CD4-positive, alpha-beta T cell treated with Interleukin-10 for 1 hour (primary cell): ENCODE measurements around the gene CRX.
"Not testable (repeated sequence)": the region's sequence is repeated elsewhere in the genome, so short reads cannot be mapped to it uniquely, and the experiment has no call there.

Experiments used
- DNase-seq: peaks from one replicate; pipeline ENCODE4 v3.0.0-alpha.2; 2020

Gene CRX

DNA sequence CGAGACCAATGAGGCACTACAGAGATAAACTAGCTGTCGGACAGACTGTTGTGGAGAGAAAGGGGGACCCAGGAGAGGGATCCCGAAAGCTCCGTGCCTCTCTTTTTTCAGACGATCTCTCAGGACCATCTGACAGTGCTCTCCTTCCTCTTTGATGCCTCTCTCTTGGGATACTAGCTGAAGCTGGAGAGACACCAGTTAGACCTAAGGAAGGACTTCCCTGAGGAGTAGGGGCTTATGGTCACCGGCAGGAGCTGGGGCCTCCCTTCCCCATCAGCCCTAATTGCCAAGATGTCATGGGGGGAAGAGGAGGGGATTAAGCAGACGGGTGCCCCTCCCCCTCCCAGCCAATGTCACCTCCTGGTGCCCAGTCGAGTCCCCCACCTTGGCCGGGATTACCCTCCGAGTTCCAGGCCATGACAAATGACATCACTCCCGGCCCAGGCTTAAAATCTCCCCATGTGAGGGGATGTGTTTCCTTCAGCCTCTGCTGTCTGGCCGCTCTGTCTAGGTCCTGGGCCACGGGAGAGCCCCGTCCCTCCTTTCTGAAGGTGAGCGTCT, at the start of gene CRX:
CRX (plus strand) TSS at position 478 of the 561 bp plus-strand sequence. CDS start 12,507 bp downstream, outside the sequence.
- DNase-seq, result no peak

DNA sequence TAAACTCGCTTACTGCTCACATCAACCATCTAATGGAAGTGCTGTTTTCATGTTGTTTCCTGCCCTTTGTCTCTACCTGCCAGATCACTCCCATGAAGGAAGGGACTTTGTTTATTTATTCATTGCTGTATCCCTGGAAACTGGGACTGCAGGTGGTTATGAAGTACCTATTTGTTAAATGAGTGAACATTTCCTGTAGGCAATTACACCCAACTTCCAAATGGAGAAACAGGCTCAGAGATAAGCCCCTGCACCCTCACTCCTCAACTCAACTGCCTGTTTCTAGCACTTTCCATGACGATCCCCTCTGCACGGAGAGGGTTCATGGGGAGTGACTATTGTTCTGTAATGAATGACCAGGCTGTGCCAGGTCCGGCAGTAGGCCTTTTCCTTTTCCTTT, 45.2 kb upstream of the CRX start:
- DNase-seq, result no peak

DNA sequence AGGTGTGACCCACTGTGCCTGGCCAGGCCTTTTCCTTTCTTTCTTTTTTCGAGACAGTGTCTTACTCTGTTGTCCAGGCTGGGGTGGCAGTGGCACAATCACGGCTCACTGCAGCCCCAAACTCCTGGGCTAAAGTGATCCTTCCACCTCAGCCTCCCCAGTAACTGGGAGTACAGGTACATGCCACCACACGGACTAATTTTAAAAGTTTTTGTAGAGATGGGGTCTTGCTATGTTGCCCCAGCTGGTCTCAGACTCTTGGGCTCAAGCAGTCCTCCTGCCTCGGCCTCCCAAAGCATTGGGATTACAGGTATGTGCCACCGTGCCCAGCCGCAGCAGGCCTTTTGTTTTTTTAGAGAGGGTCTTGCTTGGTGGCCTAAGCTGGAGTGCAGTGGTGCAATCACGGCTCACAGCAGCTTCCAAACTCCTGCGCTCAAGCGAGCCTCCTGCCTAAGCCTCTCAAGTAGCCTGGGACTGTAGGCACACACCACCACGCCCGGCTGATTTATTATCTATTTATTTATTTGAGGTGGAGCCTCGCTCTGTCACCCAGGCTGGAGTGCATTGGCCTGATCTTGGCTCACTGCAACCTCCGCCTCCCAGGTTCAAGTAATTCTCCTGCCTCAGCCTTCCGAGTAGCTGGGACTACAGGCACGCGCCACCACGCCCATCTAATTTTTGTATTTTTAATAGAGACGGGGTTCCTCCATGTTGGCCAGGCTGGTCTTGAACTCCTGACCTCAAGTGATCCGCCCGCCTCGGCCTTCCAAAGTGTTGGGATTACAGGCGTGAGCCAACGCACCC, 44.3 kb upstream of the CRX start:
- not testable (repeated sequence) for DNase-seq

DNA sequence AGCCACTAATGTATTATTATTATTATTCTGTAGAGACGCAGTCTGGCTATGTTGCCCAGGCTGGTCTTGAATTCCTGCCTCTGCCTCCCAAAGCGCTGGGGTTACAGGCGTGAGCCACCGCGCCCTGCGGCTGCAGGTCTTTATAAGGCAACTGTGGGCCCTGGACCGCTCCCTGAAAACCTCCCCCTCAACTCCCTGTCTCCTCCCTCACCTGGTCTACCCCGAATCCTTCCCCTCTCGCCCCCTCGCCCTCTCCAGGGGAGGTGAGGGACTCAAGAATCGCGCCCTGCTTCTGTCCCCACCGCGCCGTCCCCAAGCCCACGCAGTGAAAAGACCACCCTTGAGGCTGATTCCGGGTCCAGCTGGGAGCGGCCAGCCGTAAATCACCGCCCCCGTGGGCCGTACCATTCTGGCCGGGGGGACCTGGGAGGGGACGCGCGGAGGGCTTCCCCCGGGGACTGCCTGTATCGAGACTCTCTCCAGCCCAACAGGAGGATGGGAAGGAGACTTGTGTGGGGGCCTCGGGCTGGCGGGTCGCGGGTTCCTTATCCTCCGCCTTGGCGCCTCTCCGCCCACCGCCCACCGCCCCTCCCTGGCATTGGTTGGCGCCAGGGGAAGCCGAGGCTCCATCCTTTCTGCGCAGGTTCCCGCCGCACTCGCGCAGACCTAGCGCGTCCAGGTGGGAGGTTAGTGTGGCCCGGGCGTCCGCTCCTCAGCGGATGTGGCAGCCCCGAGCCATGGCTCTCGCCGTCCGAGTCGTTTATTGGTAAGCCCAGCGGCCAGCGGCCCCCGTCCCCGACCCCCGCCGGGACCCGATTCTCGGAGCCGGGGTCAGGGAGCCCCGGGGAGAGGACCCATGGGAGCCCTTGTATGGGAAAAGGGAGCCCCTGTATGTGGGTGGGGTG, 43.4 kb upstream of the CRX start, which contains the start of gene SELENOW:
SELENOW (plus strand) TSS at position 655 of the 905 bp plus-strand sequence; CDS start at position 738, 83 bp downstream.
- DNase-seq, result peak; percentile 85

DNA sequence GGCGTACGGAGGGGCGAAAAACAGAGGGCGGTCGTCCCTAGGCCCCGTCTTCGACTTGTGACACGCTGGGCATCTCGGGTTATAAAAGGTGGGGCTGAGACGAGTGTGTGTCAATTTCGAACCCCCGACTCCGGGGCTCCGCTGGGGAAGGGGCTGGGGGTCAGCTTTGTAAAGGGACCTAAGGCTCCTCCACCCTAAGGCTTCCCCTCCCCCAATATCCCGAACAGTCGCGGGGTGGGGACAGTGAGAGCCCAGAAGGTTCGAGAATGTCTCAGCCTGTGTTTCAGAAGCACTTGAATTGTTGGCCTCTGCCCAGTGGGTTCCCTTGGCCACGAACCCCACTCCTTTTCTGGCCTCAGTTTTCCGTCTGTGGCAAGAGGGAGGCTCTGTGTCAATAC, 42.8 kb upstream of the CRX start:
- peak; percentile 15 for DNase-seq

DNA sequence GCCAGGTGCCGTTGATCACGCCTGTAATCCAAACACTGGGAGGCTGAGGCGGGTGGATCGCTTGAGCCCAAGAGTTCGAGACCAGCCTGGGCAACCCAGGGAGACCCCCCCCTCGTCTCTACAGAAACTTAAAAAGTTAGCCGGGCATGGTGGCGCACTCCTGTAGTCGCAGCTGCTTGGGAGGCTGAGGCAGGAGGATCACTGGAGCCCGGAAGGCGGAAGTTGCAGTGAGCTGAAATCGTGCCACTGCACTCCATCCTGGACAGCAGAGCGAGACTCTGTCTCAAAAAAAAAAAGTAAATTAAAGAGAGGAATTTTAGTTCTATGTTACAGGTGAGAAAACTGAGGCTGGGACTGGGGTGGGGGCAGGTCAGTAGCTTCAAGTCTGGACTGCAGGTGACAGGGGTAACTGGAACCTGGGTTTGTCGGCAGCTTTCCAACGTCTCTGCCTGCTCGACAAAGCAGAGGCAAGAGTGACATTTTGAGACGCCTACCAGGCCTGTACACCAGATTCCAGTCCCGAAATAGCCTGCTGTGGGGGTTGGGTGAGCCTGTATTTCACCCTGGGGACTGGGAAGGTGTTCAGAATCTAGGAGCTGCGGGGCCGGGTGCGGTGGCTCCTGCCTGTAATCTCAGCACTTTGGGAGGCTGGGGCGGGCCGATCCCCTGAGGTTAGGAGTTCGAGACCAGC, 42.1 kb upstream of the CRX start:
- DNase-seq, result no peak

DNA sequence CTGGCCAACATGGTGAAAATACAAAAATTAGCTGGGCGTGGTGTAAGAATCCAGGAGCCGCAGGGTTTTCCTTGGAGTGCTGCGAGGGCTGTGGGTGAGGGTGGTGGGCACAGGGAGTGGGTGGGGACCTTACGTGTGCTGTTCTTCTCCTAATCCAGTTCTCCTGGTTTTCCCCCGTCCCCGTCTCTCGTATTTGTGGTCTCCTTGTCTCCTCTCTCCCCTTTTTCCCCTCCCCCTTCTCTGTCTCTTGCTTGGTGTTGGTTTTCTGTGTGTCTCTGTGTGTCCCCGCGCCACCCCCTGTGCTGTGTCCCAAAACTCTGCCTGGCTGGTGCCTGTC, 41.6 kb upstream of the CRX start:
- DNase-seq, result no peak

DNA sequence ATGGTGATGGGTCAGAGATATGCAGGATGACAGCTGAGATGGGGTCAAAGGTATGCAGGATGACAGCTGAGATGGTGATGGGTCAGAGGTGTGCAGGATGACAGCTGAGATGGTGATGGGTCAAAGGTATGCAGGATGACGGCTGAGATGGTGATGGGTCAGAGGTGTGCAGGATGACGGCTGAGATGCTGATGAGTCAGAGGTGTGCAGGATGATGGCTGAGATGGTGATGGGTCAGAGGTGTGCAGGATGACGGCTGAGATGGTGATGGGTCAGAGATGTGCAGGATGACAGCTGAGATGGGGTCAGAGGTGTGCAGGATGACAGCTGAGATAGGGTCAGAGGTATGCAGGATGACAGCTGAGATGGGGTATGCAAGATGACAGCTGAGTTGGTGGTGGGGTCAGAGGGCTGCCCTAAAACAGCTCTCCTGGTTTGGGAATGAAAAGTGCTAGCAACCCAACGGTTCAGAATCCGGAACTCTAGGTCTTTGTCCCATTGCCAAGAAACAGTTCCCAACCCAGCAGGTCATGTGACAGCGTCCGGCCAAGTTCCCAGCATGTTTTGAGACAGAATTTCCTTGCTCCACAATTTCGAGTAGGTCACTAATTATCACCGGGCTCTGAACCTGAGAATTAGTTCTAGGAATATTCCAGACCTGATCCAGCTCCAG, 40.0 kb upstream of the CRX start:
- DNase-seq, result no peak

DNA sequence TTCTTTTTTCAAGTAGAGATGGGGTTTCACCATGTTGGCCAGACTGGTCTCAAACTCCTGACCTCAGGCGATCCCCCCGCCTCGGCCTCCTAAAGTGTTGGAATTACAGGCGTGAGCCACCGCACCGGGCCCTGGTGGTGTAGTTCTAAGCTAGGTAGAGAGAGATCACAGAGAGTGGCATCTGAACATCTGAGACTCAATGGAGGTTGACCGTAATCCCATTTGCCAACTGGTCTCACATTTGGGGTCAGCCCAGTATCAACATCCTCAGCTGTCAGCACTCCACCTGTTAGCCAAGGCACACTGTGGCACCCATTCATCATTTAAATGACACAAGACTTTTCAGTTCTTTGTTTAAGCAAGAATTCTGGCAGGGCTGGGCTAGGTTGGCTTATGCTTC, 35.2 kb upstream of the CRX start:
- no peak for DNase-seq

DNA sequence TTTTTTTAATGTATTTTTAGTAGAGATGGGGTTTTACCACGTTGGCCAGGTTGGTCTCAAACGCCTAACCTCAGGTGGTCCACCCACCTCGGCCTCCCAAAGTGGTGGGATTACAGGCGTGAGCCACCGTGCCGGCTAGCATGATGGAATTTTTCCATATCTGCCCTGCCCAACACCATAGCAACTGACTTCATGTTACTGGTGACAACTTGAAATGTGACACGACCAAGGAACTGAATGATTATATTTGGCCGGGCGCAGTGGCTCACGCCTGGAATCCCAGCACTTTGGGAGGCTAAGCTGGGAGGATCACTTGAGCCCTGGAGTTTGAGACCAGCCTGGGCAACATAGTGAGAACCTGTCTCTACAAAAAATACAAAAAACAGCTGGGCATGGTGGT, 34.4 kb upstream of the CRX start:
- not testable (repeated sequence) for DNase-seq

DNA sequence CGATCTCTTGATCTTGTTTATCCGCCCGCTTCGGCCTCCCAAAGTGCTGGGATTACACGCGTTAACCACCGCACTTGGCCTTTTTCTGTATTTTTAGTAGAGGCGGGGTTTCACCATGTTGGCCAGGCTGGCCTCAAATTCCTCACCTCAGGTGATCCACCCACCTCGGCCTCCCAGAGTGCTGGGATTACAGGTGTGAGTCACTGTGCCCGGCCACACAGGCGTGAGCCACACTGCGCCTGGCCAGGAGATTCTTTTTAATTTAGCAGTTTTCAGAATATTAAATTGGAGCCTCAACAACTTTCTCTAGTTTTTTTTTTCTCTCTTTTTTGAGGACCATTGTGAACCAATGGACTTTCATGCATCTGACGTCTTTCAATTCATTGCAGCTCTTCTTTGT, 31.9 kb upstream of the CRX start:
- DNase-seq, result not testable (repeated sequence)

DNA sequence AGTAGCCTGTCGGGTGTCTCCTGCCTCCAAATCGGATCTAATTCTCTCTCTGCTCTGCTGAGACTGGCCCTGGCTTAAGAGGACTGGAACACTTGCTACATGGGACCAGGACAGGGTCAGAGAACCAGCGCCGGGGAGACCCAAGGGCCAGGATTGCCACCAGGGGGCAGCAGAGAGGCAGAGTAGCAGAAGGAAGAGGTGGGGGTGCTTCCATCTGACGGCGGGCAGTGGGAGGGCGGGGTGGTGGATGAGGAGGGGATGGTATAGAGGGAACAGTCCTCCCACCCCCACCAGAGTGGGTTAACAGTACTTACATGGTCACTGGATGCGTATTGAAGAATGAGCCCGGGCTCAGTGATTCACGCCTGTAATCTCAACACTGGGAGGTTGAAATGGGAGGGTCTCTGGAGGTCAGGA, 31.3 kb upstream of the CRX start:
- DNase-seq, result peak; percentile 79

DNA sequence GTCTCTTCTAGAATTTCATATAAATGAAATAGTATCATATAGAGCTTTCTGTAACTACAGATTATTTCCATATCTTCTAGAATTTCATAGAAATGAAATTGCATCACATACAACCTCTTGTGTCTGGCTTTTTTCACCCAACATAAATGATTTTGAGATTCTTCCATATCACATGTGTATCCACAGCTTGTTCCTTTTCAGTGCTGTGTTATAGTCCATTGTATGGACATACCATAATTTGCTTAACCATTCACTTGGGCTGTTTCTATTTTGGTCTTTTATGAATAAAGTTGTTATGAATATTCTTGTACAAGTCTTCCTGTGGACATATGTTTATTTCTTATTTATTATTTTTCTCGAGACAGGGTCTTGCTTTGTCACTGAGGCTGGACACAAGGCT, 29.1 kb upstream of the CRX start:
- no peak for DNase-seq

DNA sequence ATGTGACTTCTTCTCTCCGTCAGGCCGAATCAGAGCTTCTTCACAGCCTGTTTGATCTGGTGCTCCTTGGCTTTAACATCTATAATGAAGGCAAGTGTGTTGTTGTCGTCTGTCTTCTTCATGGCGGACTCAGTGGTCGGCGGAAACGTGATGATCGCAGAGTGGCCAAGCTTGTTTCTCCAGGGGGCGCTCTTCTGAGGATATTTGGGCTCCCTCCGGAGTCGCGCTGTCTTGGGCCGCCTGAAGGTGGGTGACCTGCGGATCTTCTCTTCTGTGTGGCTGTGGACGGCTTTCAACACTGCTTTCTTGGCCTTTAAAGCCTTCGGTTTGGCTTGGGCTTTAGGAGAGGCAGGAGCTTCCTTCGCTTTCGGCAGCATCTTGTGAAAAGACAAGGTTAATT, 27.2 kb upstream of the CRX start:
- no peak for DNase-seq

DNA sequence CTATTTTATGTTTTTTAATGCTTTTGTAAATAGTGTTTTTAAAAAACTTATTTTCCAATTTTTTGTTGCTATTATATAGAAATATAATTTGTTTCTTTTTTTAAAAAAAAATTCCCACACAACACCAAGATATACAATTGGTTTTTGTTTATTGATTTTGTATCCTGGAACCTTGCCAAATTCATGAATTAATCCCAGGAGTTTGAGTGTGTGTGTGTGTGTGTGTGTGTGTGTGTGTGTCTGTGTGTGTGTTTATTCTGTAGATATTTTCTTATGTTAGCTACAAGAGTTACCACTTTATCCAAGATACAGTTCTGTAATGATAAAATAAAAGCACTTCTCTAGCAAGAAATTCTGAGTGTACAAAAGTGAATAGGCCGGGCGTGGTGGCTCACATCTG, 25.0 kb upstream of the CRX start:
- no peak for DNase-seq

DNA sequence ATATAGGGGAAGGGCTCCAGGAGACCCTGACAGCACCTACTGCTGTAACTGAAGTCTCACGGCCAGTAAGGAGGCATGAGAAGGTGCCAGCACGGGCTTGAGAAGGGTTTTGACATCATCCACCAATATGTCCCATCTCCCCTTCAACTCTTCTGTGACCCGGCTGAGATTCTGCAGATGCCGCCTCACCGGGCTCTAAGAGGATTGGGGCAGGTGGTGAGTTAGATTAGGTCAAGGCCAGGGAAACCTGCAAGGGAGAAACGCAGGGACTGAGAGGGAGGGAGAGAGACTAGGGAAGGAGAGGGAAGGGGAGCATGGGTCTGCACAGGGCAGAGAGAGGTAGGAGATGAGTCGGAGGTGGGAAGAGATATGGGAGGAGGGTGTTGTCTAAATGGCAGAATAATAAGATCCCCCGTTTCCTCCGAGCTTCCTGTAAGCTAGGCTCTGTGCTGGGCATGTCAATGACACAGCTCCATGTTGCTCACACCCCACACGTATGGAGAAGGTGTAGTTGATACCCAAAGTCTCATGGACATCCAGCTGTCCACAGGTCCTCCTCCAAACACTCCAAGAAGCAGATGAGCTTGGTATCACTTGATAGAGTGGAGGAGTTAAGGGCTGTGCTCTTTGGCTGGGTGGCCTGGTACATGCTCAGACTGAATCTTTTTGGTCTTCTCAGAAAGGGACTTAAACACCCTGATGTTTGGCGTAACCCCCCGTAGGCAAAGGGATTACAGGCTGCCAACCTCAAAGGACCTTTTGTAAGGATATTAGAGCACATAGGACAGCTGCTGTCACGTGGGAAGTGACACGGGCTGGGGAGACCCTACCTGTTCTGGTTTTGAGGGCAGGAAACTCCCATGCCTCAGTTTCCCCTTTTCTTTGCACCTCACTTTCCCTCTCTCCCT, 23.5 kb upstream of the CRX start:
- no peak for DNase-seq

DNA sequence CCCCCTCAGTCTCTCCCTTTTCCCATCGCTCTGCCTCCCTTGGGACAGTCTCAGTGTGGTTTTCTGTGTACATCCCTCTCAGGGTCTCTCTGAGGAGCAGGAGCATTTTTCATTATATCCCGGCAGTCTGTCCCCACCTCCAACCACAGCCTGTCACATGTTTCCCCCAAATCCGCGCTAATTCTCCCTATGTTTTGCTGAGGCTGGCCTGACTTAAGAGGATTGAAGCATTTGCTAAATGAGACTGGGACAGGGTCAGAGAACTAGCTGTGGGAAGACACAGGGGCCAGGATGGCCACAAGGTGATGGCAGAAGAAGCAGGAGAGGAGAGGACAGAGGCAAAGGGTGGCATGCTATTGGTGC, 22.9 kb upstream of the CRX start:
- no peak for DNase-seq

DNA sequence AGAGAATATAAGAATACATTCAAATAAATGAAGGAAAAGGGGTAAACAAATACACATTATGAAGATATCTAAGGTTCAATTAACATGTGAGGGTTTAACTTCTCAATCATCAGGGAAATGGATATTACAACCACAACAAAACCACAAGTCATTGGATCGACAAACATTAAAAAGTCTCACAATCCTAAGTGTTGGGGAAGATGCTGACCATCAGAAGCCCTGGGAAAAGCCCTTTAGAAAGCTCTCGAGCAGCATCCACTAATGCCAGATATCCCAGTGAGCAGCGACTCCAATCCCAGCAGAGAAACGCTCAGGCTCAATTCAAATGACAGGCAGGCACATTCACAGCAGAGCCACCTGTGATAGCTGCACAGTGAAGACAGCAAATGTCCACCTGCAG, 20.5 kb upstream of the CRX start:
- DNase-seq, result no peak

DNA sequence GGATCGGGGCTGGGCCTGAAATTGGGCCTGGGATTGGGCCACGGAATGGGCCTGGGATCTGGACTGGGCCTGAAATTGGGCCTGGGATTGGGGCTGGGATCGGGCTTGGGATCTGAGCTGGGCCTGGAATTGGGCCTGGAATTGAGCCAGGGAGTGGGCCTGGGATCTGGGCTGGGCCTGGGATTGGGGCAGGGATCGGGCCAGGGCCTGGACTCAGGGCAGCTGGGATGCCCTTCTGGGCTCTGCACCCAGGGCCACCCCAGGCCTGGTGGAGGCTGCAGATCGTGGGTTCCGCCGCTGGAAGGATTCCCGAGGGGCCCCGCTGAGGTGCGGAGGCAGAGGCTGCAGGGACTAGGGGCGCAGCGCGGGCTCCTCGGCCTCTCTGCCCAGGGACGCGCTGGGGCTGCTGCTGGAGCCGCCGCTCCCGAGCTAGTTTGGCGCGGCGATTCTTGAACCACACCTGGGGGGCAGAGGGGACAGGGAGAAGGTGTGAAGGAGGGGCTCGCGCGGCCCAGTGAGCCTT, 19.2 kb upstream of the CRX start:
- no peak for DNase-seq

DNA sequence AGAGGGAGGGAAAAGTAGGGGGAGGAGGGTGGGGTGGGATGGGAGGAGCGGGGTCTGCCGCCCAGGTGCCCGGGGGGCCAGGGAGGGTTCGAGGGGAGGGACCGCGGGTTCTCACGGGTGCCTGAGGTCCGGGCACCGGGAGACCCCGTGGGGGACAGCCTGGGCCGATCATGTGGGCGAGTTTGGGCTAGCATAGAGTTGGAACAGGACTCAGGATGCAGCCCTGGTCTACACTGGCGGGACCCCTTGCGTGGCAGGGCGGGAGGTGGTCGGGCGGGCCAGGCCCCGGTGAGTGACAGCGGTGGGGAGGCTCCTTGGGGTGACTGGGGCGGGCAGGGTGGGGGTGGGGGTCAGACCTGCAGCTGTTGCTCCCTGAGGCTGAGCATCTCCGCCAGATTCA, 18.6 kb upstream of the CRX start:
- not testable (repeated sequence) for DNase-seq

DNA sequence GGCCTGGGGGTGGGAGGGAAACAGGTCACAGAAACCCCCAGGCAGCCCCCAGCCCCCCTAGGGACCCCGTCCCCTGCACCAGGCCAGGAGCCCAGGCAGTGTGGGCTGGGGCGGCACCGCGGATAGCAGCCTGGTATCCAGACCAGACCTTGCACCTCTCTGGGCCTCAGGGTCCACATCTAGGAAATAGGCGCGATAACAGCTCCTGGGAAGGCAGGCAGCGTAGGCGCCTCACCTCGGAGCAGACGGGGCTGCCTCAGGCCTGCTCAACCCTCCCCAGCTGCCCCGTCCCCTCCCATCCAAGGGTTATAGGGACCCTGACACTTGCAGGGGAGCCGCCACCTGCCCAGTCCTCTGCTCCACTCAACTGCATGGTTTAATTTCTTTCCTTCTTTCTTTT, 18.1 kb upstream of the CRX start:
- not testable (repeated sequence) for DNase-seq
